Measurements from ENCODE around the gene GIMAP7.

DNA sequence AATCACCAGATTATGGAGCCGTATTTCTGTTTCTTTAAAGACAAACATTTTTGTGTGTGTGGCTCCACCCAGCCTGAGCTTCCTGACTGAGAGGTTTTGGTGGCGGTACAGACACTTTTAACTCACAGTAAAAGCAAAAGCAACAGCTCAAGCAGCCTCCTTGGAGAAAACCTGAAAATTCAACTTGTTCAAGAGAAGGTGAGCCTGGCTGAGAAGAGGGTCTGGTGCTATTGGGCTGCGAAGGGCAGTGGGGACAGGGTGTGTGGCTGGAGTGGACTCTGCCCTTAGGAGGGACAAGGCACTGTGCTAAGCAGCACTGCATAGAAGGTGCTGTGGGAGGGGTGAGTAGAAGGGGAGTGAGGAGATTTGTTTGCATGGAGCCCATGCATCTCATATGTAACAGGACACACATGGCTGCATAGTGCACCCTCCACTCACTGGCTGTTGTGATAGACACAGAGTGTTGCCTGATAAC lies at the start of gene GIMAP7:
- TF ChIP-seq, protein P1, sequence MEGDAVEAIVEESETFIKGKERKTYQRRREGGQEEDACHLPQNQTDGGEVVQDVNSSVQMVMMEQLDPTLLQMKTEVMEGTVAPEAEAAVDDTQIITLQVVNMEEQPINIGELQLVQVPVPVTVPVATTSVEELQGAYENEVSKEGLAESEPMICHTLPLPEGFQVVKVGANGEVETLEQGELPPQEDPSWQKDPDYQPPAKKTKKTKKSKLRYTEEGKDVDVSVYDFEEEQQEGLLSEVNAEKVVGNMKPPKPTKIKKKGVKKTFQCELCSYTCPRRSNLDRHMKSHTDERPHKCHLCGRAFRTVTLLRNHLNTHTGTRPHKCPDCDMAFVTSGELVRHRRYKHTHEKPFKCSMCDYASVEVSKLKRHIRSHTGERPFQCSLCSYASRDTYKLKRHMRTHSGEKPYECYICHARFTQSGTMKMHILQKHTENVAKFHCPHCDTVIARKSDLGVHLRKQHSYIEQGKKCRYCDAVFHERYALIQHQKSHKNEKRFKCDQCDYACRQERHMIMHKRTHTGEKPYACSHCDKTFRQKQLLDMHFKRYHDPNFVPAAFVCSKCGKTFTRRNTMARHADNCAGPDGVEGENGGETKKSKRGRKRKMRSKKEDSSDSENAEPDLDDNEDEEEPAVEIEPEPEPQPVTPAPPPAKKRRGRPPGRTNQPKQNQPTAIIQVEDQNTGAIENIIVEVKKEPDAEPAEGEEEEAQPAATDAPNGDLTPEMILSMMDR (IDR thresholded peaks at IDR 0.05), result no peak
- TF ChIP-seq POLR2A (IDR thresholded peaks at IDR 0.05), result peak in 1 of 2 donors; percentile 59
